GM19463 (cell line): ENCODE data around the gene FAM13A.
"Not testable (repeated sequence)": the region's sequence is repeated elsewhere in the genome, so short reads cannot be mapped to it uniquely, and the experiment has no call there.

Experiments
- ATAC-seq: cut with Tn5 transposase; IDR thresholded peaks from one replicate; pipeline ENCODE4 v1.9.1; 2021; ENCODE audit warnings: mild to moderate bottlenecking, moderate library complexity; ENCODE audit not compliant: unreplicated experiment

FAM13A gene

DNA sequence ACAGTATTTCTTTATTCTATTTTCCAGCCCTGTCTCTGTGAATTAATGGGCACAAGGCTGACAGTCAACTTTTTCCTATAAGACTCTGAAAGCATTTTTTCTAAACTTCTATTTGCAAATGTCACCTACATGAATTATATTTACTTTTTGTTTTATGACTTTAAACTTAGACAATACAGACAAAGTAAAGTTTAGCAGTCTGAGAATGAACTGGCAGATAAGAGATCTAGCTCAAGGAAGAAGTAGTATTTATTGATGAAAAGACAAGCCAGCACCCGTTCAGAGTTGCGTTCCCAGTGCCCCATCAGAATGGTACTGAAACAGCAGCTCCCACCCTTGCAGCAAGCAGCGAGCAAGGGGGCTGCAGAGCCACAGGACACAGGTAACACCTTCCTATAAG, 148.5 kb downstream of the FAM13A start:
- ATAC-seq, result no peak

DNA sequence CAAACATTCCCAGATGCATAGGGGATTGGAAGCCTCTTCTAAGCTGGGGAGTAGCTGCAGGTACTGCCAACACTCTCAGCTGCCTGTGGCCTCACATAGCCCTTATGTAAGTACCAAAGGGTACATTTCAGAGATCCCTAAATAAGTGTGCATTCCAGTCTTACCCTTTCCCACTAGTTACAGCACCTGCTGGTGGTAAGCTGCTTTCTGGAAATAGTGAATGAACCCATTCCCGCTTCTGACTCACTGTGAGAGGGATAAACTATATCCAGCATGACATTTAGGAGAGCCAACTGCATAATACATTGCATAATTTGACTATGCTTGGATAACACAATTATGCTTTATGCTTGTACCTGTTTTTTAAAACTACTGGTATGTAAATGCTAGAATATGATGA, 149.0 kb downstream of the FAM13A start:
- ATAC-seq, result no peak

DNA sequence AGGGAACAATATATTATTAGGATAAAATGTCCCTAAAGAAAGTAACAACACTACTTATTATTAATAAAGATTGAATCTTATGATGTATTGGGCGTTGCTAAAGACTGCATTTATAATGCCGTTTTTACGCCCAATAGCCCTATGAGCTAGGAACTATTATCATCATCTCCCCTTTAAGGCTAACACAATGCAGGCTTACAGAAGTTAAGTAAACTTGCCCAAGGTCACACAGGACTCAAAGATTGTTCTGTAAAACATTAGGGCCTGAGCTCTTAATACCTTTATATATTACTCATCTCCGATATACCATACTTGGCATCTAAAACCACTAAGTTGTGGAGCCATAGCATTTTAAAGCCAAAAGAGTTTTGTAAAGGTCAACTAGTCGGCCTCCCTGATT, 149.5 kb downstream of the FAM13A start:
- ATAC-seq, result no peak

DNA sequence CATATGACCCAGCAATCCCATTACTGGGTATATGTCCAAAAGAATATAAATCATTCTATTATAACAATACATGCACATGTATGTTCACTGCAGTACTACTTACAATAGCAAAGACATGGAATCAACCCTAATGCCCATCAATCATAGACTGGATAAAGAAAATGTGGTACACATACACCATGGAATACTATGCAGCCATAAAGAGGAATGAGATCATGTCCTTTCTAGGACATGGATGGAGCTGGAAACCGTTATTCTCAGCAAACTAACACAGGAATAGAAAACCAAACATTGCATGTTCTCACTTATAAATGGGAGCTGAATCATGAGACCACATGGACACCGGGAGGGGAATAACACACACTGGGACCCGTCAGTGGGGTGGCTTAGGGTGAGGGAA, 152.7 kb downstream of the FAM13A start:
- not testable (repeated sequence) for ATAC-seq

DNA sequence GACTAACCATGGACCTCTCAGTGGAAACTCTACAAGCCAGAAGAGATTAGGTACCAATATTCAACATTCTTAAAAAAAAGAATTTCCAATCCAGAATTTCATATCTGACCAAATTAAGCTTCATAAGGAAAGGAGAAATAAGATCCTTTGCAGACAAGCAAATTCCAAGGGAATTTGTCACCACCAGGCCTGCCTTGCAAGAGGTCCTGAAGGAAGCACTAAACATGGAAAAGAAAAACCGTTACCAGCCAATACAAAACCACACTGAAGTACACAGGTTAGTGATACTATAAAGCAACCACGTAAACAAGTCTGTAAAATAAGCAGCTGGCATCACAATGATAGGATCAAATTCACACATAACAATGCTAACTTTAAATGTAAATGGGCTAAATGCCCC, 156.6 kb downstream of the FAM13A start:
- ATAC-seq, result no peak

DNA sequence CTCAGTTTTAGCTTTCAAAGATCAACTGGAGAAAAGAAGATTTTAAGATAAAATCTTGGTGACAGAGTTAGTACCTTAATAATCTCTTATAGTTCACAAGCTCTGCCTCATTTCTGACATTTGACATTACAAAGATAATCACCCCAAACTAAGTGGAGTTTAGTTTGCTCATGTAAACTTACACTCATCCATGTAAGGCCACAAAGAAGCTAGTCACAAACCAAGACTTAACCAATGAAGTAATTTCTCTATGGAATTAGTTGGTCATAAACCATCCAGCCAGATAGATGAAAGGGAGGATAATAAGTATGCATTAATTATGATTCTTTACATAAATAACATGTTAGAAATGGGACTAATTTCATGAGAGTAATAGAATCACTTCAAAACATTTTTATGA, 159.2 kb downstream of the FAM13A start:
- no peak for ATAC-seq

DNA sequence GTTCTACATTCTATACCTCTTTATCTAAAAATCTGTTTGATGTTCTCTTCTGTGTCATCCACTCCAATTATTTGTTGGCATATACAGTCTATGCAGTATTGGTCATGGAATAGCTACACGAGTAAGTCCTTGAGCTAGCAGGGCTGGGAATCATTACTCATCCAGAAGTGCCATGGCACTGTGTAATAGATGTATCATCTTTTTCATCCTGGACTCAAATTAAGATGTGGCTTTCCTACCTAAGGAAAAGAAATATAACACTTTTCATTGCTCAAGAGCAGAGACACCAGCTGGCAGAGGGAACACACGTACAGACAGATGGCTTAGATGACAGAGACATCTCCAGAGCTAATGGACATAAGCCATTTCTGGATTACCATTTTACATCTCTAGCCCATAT, 159.8 kb downstream of the FAM13A start:
- ATAC-seq, result no peak

DNA sequence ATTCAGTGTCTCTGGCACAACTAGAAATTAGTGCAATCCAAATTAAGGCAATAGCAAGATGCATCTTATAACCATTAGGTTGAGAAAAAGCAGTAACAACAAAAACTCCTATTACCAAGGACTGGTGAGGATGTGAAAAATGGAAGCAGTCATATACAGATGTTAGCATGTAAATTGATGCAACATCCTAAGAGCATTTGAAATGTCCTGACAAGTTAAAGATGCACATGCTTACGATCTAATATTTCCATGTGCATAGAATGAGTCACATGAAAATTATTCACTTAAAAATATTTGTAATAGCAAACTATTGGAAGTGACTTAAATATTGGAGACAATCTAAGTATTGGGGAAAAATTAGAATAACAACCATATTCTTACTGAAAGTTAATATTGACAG, 163.0 kb downstream of the FAM13A start:
- no peak for ATAC-seq

DNA sequence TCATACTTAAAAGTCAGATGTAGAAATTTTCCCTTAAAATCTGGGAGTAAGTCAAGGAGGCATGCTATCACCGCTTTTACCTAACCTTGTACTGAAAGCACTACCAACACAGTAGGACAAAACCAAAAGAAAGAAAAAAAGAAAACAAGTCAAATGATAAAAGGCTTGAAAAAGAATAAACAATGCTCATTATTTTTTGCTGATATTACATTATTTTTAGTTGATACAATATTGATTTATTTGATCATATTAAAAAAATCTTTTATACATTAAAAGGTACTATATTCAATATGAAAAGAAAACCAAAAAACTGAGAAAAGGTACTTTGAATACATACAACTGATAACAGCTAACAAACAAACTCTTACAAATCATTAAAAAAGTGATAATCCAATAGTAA, 164.3 kb downstream of the FAM13A start:
- ATAC-seq, result no peak

DNA sequence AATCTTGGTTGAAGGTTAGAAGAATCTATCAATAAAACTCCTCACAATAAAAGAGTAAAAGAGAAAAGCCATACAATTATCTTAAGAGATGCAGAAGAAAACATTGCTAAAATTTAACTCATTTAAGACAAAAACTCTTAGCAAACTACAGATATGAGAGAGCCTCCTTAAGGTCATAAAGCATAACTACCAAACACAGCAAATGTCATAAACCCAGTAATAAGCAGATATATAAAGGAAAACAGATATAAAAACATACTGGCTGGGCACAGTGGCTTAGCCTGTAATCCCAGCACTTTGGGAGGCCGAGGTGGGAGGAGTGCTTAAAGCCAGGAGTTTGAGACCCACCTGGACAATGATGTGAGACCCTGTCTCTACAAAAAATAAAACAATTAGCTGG, 165.3 kb downstream of the FAM13A start:
- ATAC-seq, result no peak

DNA sequence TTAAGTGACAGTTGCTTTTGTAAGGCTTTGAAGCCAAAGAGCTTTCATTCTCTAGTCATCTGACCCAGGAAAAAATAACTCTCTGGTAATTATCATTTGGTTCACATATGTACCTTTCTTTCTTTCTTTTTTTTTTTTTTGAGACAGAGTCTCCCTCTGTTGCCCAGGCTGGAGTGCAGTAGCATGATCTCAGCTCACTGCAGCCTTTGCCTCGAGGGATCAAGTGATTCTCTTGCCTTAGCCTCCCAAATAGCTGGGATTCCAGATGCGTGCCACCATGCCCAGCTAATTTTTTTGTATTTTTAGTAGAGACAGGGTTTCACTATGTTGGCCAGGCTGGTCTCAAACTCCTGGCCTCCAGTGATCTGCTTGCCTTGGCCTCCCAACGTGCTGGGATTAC, 169.6 kb downstream of the FAM13A start:
- ATAC-seq, result not testable (repeated sequence)

DNA sequence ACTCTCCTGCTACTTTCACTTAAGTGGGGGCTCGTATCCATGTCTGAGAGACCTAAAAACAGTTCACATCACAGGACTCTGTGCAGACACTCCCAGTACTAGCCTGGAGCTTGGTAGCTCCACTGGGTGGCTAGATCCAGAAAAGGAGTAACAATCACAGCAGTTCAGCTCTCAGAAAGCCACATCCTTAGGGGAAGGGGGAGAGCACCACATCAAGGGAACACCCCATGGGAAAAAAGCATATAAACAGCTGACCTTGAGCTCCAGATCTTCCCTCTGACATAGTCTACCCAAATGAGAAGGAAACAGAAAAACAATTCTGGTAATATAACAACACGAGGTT, 175.8 kb downstream of the FAM13A start:
- peak; percentile 21 for ATAC-seq

DNA sequence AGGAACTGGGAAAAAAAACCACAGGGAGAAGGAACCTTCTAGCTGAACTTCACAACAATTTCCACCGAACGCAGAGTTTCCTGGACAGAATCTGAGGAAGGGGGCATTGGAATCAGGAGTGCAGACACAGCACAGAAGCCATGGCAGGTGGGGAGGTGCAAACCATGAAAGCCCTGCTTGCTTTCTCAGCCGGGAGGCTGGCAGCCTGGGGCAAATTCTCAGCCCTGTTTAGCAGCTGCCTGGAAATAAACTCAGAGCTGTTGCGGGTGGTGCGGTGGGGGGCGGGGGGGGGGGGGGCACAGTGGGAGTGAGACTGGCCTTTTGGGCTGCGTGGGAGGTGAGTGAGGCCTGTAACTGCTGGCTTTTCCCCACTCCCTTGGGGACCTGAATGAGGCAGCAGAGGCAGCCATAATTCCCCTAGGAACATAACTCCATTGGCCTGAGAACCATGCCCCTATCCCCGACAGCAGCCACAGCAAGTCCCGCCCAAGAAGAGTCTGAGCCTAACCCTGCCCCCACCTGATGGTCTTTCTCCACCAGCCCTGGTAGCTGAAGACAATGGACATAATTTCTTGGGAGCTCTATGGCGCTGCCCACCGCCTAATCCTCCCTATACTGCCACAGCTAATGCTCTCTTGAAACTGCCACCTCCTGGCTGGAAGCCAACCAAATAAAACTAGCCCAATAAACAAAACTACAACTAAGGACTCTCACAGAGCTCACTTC, 176.3 kb downstream of the FAM13A start:
- peak; percentile 50 for ATAC-seq

DNA sequence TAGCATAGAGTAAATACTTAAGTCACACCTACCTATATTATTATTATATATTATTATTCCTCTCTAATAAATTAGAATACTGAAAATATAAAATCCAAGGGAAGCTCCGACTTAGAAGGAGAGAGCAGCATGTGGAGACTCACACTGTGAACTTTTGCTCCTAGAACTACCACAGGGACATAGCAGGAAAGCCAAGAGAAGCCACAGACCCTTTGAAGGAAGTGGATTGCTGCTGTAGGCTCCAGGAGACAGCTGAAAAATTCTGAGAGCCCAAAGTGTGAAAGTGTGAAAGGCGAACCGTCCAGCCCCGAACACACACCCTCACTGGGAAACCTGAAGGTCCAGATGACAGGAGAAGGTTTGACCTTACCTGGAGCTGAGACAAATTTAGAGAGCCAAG, 177.0 kb downstream of the FAM13A start:
- peak; percentile 12 for ATAC-seq

DNA sequence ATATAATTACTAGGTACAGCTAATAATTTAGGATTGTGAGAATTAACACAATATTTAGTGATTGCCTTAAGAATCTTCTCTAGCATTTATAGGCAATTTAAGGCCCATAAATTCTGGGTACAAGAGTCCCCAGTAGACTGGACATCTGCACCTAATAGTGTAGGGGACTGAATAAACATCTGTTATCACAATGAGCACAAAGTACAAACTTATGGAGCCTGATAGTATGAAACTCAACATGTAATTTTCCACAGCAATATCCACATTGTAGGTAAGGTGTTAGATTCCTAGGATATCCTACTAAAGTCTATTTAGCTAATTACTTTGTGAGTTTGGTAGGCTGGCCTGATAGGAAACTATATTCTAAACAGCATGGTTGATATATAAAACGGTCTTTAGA, 178.3 kb downstream of the FAM13A start:
- ATAC-seq, result no peak

DNA sequence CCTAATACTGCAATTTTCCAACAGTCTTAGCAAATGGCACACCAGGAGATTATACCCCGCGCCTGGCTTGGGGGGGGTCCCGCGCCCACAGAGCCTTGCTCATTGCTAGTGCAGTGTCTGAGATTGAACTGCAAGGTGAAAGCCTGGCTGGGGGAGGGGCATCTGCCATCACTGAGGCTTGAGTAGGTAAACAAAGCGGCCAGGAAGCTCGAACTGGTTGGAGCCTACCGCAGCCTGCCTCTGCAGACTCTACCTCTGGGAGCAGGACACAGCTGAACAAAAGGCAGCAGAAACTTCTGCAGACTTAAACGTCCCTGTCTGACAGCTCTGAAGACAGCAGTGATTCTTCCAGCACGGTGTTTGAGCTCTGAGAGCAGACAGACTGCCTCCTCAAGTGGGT, 186.6 kb downstream of the FAM13A start:
- no peak for ATAC-seq

DNA sequence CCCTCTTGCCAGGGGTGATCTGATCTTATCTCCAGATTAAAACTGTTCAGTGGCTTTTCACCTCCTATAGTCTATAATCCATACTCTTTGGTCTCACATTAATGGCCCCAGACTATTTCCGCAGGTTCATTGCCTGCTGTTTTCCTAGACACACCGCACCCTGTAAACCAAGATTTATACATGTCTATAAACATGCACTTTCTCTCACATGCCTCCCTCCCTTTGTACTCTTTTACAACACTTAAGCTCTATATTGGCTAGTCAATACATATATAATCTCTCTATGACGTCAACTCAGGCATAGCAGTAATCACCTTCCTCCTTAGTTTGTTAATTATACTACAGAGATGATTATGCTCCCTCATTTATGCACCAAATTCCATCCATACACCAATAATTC, 188.5 kb downstream of the FAM13A start:
- no peak for ATAC-seq

DNA sequence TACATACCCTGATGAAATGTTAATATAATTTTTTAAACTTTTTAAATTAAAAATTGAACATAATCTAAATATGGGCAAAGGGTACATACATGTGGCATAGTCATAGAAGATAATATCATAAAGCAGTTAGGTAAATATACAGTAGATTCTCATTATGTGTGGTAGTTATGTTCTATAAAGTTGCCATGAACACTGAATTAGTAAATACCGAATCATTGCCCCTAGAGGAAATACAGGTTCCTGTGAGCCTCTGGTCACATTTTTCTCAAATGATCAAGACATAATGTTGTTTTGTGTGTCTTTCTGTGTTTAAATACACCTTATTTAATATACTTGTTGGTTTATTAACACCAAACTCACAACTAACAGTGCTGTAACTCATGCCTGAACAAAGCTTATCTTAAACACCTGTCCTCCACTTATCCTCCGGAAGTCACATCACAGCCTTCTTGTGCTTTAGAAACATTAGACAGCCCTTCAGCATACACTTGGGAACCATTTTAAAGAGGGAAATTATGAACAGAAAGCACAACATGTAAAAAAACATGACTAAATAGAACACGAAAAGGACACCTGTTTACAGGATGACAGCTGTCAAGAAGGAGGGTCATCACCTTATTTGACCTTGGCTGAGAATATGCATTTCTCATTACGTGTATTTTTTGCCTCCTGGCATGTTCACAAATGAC, 190.0 kb downstream of the FAM13A start:
- peak; percentile 38 for ATAC-seq

DNA sequence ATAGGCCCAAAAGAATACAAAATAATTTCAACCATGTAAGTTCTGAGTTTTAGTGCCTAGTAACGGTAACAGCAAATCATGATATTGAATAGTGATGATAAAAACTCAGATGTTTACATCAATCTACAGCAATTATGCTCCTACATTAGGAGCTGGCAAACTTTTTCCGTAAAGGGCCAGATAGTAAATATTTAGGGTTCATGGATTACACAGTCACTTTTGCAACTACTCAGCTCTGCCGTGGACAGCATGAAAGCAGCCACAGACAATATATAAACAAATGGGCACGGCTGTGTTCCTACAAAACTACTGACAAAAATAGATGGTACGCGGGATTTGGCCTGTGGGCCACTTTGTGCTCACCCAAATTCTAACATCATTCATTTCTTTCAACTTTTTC, 191.5 kb downstream of the FAM13A start:
- no peak for ATAC-seq

DNA sequence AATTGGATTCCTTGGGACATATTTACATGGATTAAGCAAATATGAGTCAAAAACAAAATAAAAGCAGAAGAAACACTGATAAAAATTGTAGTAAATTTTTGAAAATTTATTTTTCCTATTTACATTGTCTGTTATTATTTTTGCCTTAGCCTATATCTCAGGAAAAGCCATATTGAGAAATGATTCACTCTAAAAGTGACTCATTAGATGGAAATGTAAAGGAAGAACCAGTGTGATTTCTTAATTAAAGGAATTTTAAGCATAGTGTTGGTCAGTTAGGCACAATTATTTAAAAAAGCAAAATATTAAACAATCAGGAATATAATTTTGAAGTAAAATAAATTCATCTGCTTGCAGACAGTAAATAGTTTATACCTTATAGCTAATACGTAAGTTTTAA, 191.9 kb downstream of the FAM13A start:
- ATAC-seq, result no peak

DNA sequence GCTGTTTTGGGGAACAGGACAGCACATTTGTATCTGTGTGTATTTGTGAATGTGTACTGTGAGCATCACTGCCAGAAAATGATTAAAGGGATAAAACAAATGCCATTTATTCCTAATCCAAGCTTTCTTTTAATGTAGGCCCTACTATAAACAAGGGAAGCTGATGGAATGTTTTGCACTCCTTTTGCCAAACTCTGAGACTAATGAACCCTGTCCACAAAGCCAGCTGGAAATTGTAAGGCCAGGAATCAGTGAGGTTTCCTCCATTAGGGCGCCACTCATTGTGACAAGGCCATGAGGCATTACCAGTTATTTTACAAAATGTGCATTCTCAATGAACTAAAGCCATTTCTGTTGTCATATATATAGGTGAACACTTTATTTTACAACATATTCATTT, 196.4 kb downstream of the FAM13A start:
- ATAC-seq, result no peak

DNA sequence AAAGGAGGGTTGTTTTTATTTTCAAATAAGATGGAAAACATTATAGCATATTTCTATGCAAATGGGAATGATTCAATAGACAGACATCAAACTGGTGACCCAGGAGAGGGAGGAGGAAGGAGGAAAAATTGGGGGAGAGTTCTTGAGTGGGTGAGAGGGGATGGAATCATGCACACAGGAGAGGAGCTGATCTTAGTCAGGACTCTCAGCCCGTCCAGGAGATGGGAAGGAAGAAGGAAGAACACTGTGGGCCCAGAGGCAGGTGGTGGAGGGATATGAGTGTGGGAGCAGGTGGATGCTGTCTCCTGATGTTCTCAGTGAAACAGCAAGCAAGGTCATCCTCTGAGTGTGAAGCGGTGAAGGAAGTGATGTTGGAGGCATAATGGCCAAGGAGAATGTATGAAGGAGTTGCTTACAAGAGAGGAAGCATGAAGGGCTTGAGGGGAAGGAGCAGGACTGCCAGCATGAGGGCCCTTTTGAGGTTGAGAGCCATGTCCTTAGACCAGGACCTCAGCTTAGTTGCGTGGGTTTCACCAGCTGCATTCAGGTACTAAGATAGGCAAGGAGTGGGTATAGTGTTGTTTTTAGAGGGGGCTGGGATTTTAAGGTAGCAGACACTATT, 197.7 kb downstream of the FAM13A start:
- ATAC-seq, result peak; percentile 26
